ENCODE results near the gene PERM1. TPM values are rescaled to one million over a fixed set of nuclear protein-coding genes. Genes with fewer than 3 reads are reported as not detected.

PERM1 gene
- total RNA-seq, 2 experiments from 2014 or later: not detected

DNA sequence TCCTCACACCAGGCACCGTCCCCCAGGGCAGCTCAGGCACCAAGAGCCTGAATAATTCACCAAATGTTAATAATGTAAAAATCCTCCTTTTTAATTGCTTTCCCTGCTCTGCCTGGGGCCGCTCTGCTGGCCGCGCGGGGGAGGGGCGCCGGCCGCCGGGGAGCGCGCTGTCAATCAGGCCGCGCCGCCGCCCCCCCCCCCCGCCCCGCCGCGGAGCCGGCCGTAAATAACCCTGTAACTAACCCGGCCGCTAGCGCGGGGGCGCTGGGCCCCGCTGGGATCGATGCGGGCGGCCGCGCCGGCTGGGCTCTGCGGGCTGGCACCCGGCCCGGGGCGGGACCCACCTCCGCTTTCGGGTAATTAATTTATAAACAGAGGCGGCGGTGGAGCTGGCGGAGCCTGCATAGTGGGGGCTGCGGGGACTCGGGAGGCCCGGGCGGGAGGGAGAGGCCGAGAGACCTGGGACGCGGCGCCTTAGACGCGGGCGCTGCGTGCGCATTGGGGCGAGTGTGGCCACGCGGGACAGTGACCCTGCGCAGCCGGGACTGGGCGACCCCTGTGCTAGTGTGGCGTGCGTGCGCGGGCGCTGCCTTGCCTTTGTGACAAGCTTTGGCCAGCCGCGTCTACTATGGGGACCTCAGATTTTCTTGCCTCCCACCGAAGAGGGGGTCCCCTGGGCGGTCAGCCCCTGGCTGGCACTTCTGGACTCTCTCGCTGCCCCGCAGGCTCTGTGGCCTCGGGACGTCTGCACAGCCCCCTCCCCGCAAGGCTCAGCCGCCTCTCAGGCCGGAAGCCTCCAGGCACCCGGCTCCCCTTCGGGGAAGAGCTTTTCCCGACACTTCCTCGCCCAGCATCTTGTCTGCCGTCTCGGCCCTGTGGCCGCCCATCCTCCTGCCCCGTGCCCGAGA, 41.5 kb downstream of the PERM1 start:
- H3K4me1 ChIP-seq (ENCODE audit: insufficient read depth, low read length, poor library complexity, severe bottlenecking): peaks cover 5% of the 10 kb centered on the region
- CTCF ChIA-PET (ENCODE audit: unreplicated experiment): no interaction called here
- H3K27ac ChIP-seq (ENCODE audit: low read depth, low read length, poor library complexity, severe bottlenecking): no peak overlapping the region
- H2AFZ ChIP-seq (ENCODE audit: low read length): no peak overlapping the region
- H3K36me3 ChIP-seq (ENCODE audit: insufficient read depth, low read length): peaks cover 8% of the 10 kb centered on the region
- H3K9me3 ChIP-seq (ENCODE audit: low read length): no peaks in the 10 kb centered on the region
- DNase-seq (ENCODE audit: low spot score): no peak
- no peaks in the 10 kb centered on the region for H3K9me2 ChIP-seq (ENCODE audit: insufficient read depth, low read length)
- intact Hi-C loops (cut with micrococcal nuclease; ENCODE audit: unreplicated experiment): no loop called here
- BruUV-seq (replicated peaks): no TSS peak
- no peaks in the 10 kb centered on the region for H3K79me2 ChIP-seq (ENCODE audit: insufficient read depth, low read depth, low read length)
- H4K20me1 ChIP-seq (ENCODE audit: insufficient read depth, low read length): no peaks in the 10 kb centered on the region; the same call in 1 of the 2 replicates
- H3K4me3 ChIP-seq (ENCODE audit: low read depth, low read length, poor library complexity, severe bottlenecking): no peak overlapping the region
- no peak overlapping the region for H3K4me2 ChIP-seq (ENCODE audit: low read length)
- TF ChIP-seq, protein P1, sequence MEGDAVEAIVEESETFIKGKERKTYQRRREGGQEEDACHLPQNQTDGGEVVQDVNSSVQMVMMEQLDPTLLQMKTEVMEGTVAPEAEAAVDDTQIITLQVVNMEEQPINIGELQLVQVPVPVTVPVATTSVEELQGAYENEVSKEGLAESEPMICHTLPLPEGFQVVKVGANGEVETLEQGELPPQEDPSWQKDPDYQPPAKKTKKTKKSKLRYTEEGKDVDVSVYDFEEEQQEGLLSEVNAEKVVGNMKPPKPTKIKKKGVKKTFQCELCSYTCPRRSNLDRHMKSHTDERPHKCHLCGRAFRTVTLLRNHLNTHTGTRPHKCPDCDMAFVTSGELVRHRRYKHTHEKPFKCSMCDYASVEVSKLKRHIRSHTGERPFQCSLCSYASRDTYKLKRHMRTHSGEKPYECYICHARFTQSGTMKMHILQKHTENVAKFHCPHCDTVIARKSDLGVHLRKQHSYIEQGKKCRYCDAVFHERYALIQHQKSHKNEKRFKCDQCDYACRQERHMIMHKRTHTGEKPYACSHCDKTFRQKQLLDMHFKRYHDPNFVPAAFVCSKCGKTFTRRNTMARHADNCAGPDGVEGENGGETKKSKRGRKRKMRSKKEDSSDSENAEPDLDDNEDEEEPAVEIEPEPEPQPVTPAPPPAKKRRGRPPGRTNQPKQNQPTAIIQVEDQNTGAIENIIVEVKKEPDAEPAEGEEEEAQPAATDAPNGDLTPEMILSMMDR (conservative IDR thresholded peaks at IDR 0.05; ENCODE audit: low read length): no peak
- TF ChIP-seq EZH2phosphoT487 (IDR thresholded peaks at IDR 0.05; ENCODE audit: borderline replicate concordance, low read depth, low read length): peak; percentile 88; the same call in 1 of the 2 replicates
- POLR2A ChIA-PET: no interaction called here

DNA sequence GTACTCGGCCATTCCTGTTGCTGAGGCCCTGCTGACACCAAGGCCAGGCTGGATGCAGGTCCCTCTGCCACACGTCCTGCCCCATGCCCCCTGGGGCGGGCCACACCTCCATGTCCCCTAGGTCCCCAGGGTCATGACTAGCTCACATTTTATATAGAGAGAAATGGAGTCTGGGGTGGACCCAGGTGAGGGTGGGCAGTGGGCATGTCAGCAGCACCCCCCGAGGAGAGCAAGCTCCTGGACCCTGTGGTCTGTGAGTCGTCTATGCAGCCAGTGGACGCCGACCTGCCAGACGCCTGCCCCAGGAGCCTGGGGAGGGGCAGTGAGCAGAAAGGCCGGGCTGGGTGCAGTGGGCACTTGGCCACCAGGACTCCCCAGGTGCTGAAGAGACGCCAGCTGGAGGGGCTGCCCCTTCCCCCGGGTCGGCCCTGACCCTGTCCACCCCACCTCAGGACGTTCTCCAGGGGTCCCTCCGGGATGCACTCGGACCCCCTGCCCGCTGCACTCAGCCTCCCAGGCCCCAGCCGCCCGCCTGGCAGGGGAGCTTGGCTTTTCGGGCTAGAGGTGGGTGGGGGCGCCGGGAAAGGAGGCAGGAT, 42.3 kb downstream of the PERM1 start:
- Histone ChIP-seq H3K4me3 (ENCODE audit: low read depth, low read length, poor library complexity, severe bottlenecking) (no peak overlapping the region), H3K27ac (ENCODE audit: low read depth, low read length, poor library complexity, severe bottlenecking) (no peak overlapping the region), H3K4me1 (ENCODE audit: insufficient read depth, low read length, poor library complexity, severe bottlenecking) (peaks cover 5% of the 10 kb centered on the region), H4K20me1 (ENCODE audit: insufficient read depth, low read length) (no peaks in the 10 kb centered on the region; the same call in 1 of the 2 replicates), H3K79me2 (ENCODE audit: insufficient read depth, low read depth, low read length) (no peaks in the 10 kb centered on the region), H3K36me3 (ENCODE audit: insufficient read depth, low read length) (peaks cover under 1% of the 10 kb centered on the region; the same call in 1 of the 2 replicates), H3K4me2 (ENCODE audit: low read length) (no peak overlapping the region), H2AFZ (ENCODE audit: low read length) (no peak overlapping the region), H3K9me3 (ENCODE audit: low read length) (no peaks in the 10 kb centered on the region), H3K9me2 (ENCODE audit: insufficient read depth, low read length) (no peaks in the 10 kb centered on the region)
- POLR2A ChIA-PET: no interaction called here
- CTCF ChIA-PET (ENCODE audit: unreplicated experiment): no interaction called here
- no peak for DNase-seq (ENCODE audit: low spot score)
- TF ChIP-seq, protein P1 (conservative IDR thresholded peaks at IDR 0.05; ENCODE audit: low read length): no peak
- no peak for TF ChIP-seq EZH2phosphoT487 (IDR thresholded peaks at IDR 0.05; ENCODE audit: borderline replicate concordance, low read depth, low read length)
- intact Hi-C loops (cut with micrococcal nuclease; ENCODE audit: unreplicated experiment): loop anchor here (5.0 kb wide), 1 partner anchor 37 kb away; no protein-coding TSS in a partner anchor
- BruUV-seq (replicated peaks): no TSS peak
